Measurements from ENCODE around the gene SHE.

DNA sequence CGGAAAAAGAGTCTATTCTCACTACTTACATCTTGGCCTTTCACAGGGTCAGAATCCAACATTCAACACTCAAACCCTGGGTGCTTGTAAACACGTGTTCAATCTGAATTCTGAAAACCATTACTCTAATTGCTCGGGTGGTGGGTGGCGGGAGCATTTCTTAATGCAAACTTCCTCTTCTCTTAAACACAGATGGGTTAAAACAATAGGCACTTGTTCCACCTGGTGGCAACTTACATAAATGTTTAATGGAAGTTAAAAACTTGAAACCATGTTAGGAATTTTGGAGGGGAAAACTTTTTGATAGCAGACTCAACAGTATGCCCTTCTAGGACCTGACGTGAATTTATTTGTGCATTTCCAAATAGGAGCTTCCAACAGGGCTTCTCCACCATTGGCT is 23.6 kb downstream of the SHE start:
- TF ChIP-seq, protein P1, sequence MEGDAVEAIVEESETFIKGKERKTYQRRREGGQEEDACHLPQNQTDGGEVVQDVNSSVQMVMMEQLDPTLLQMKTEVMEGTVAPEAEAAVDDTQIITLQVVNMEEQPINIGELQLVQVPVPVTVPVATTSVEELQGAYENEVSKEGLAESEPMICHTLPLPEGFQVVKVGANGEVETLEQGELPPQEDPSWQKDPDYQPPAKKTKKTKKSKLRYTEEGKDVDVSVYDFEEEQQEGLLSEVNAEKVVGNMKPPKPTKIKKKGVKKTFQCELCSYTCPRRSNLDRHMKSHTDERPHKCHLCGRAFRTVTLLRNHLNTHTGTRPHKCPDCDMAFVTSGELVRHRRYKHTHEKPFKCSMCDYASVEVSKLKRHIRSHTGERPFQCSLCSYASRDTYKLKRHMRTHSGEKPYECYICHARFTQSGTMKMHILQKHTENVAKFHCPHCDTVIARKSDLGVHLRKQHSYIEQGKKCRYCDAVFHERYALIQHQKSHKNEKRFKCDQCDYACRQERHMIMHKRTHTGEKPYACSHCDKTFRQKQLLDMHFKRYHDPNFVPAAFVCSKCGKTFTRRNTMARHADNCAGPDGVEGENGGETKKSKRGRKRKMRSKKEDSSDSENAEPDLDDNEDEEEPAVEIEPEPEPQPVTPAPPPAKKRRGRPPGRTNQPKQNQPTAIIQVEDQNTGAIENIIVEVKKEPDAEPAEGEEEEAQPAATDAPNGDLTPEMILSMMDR (IDR thresholded peaks at IDR 0.05; ENCODE audit: low read depth, low read length, missing input control), result no peak
- TF ChIP-seq, protein P2, sequence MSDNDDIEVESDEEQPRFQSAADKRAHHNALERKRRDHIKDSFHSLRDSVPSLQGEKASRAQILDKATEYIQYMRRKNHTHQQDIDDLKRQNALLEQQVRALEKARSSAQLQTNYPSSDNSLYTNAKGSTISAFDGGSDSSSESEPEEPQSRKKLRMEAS (IDR thresholded peaks at IDR 0.05), result no peak
- TF ChIP-seq GABPA (IDR thresholded peaks at IDR 0.05 in 1 of 2, conservative IDR thresholded peaks at IDR 0.05 in 1 of 2), result no peak

Data from liver (tissue), 3 donors.